ENCODE measurements around the gene PTTG2.

Gene PTTG2

GRCh38 chr4:37989398-37990260 is 29.4 kb downstream of the PTTG2 start:
- DNase-seq = peak; percentile 75 to 83

GRCh38 chr4:37990731-37991245 is 30.6 kb downstream of the PTTG2 start:
- no peak for DNase-seq

- DNase-seq = no peak
Observed at GRCh38 chr4:37991623-37992410, 31.6 kb downstream of the PTTG2 start.

- DNase-seq = no peak
Observed at GRCh38 chr4:37993806-37994205, 33.6 kb downstream of the PTTG2 start.

- DNase-seq = no peak
Observed at GRCh38 chr4:37994569-37994968, 34.4 kb downstream of the PTTG2 start.

GRCh38 chr4:37995299-37995821 is 35.2 kb downstream of the PTTG2 start:
- no peak for DNase-seq

- no peak for DNase-seq
Observed at GRCh38 chr4:37995981-37996775, 36.0 kb downstream of the PTTG2 start.

GRCh38 chr4:37998226-37998625 is 38.0 kb downstream of the PTTG2 start:
- no peak for DNase-seq

GRCh38 chr4:37999000-37999716 is 39.0 kb downstream of the PTTG2 start:
- no peak for DNase-seq

- DNase-seq = no peak
Observed at GRCh38 chr4:37999965-38000364, 39.8 kb downstream of the PTTG2 start.

GRCh38 chr4:38001927-38002326 is 41.7 kb downstream of the PTTG2 start:
- DNase-seq = no peak

- no peak for DNase-seq
Observed at GRCh38 chr4:38002451-38003071, 42.4 kb downstream of the PTTG2 start.

- DNase-seq = no peak
Observed at GRCh38 chr4:38003102-38003501, 42.9 kb downstream of the PTTG2 start.

GRCh38 chr4:38003628-38004027 is 43.4 kb downstream of the PTTG2 start:
- DNase-seq = no peak

- DNase-seq = no peak
Observed at GRCh38 chr4:38004062-38004461, 43.9 kb downstream of the PTTG2 start.

- DNase-seq = no peak
Observed at GRCh38 chr4:38004887-38005286, 44.7 kb downstream of the PTTG2 start.

GRCh38 chr4:38005637-38006036 is 45.4 kb downstream of the PTTG2 start:
- no peak for DNase-seq

- no peak for DNase-seq
Observed at GRCh38 chr4:38007645-38008044, 47.4 kb downstream of the PTTG2 start.

GRCh38 chr4:38008571-38009021 is 48.4 kb downstream of the PTTG2 start:
- DNase-seq = no peak

GRCh38 chr4:38009421-38009820 is 49.2 kb downstream of the PTTG2 start:
- DNase-seq = no peak

GRCh38 chr4:38009949-38010348 is 49.8 kb downstream of the PTTG2 start:
- DNase-seq = no peak

All from Kasumi-1 (cell line).